H1 (cell line): ENCODE measurements around the gene NXPH4. TPM values are rescaled to one million over a fixed set of nuclear protein-coding genes. Genes with fewer than 3 reads are reported as not detected.

ENCODE experiments used
- RAD21 ChIP-seq, 2 experiments: IDR thresholded peaks in 1 of 2; conservative IDR thresholded peaks in 1 of 2; 2 replicates each; pipeline ENCODE4 v1.6.1; 2011; ENCODE audit warnings: low read depth in 2 of 2, low read length in 2 of 2, improper control_type of control experiment in 1 of 2, inconsistent platforms in 1 of 2, mild to moderate bottlenecking in 1 of 2, moderate library complexity in 1 of 2
- SP1 ChIP-seq: IDR thresholded peaks from 2 replicates; pipeline ENCODE4 v1.6.1; 2011; ENCODE audit warnings: low read depth, low read length
- SP2 ChIP-seq: IDR thresholded peaks from 2 replicates; pipeline ENCODE4 v1.6.1; 2012; ENCODE audit warnings: mild to moderate bottlenecking, low read length, inconsistent platforms
- TAF7 ChIP-seq: optimal IDR thresholded peaks from 2 replicates; pipeline ENCODE3; 2011; ENCODE audit warnings: low read depth, mild to moderate bottlenecking, inconsistent platforms, low read length, moderate library complexity, borderline replicate concordance
- polyA plus RNA-seq, 7 experiments: library from polyadenylated mRNA; depleted of rRNA in 3 of 7; stranded (reverse) in 5 of 7; unstranded in 2 of 7; fragments of >200 nt in 5 of 7; fragments of 200-250 nt in 2 of 7; gene quantifications; 1 replicate in 5 of 7; 2 replicates in 1 of 7; 4 replicates in 1 of 7; pipeline versions ENCODE4 v1.2.1 to v1.2.3, GENCODE V29; 2011 to 2013; ENCODE audit warnings: missing spikeins in 2 of 7, mixed read lengths in 2 of 7
- total RNA-seq: library from RNA; stranded (reverse); fragmentation: NEBNext Ultra II Directional; extraction: Animal tissue kit (Norgen Biotek cat#: 25700); gene quantifications from 2 replicates; pipeline ENCODE4 v1.2.1, GENCODE V29; 2021

Gene NXPH4
- total and polyA plus RNA-seq, 2 of the 8 experiments (the other 6 are each of a cell fraction or from before 2014, with no cell fraction given) = 0.92 to 1.7 TPM

- TF ChIP-seq RAD21 (IDR thresholded peaks at IDR 0.05 in 1 of 2, conservative IDR thresholded peaks at IDR 0.05 in 1 of 2; ENCODE audit: low read depth in 2 of 2, low read length in 2 of 2) (peak; percentile 63 to 70), SP2 (no peak), TAF7 (peak; percentile 24), SP1 (0 out of 2 replicates have a peak, but pooled peaks have one; percentile 50)
These were observed 27.1 kb downstream of the NXPH4 start (continued) for GRCh38 chr12:57243521-57244311.
